ENCODE data around the gene NTNG1.

Gene NTNG1

DNA sequence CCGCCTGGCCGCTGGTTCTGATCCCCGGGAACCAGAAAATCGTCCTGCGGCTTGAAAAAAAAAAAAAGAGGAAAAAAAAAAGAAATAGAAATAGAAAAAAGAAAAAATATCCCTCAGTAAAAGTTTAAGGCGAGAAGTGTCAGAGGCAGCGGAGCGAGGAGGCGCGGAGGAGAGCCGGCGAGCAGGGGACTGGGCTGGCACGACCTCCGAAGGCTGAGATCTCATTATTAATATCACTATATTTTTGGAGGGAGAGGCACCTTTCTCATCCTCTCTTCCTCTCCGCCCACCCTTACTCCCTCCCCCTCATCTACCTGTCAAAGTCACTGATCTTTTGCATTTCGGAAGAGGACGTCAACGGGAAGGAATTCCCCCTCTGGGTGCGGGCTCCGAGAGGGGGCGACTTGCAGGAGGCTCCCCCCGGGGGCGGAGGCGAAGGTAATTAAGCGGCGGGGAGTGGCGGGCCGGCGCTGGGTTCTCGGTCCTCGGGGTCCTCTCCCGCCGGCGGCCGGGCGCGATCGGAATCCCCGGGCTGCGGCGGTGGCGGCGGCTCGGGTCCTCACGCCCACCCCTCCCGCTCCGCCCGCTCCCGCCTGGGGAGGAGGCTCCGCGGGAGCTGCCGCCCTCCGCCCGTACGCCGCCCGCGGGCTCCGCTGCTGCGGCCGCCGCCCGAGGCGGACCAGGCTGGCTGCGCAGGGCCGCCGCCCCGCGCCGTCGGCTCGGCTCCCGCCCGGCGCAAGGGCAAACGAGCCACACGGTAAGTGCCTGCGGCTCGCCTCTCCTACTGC lies at the start of gene NTNG1:
NTNG1 (plus strand) TSS at position 337 of the 788 bp plus-strand sequence.
- DNase-seq (ENCODE audit: low spot score), result peak; percentile 58
- no peak for FAIRE-seq

DNA sequence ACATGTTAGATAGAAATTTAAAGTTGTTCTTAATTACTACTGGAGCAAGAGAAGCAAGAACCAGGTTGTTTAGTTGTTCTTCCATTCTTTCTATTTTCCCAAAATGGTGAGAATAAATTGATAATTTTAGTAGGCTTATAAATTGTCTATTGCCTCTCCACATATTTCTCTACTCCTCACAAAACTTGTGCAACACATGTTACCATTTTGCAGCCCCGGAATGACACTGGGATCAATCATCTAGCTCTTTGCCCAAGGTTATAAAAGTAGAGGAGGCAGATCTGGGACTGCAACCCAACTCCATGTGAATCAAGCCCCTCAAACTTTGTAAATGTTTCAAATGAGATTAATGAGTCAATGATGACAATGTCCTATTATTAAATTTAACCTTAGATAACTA lies 49.4 kb upstream of the NTNG1 start:
- DNase-seq (ENCODE audit: low spot score) (no peak), FAIRE-seq (no peak)

DNA sequence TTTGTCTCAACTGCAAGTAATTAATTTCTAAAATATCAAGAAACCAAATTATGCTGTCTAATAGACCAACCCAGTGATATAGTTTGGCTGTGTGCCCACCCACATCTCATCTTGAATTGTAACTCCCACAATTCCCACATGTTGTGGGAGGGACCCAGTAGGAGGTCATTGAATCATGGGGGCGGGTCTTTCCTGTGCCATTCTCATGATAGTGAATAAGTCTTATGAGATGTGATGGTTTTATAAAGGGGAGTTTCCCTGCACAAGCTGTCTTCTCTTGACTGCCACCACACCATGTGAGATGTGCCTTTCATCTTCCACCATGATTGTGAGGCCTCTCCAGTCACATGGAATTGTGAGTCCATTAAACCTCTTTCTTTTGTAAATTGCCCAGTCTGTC lies 47.4 kb upstream of the NTNG1 start:
- FAIRE-seq (peak; percentile 49), DNase-seq (ENCODE audit: low spot score) (peak; percentile 34)

DNA sequence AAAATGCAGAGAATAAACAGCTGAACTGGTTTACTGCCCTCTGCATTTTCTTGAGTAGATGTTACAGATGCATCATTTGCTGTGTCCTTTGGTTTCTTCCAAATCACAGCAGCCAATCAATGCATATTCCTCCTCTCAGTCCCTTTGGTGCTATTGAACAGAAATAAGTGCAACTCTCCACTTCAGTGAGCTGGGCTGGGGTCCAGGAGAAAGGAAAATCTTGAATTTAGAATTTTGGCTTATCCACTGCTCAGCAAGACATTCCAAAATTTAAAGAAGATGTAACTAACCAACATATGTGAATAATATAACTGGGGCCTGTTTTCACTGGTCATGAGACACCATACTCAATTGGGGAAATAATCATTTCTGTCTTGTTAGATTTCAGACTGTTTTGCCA lies 45.2 kb upstream of the NTNG1 start:
- FAIRE-seq (no peak), DNase-seq (ENCODE audit: low spot score) (no peak)

DNA sequence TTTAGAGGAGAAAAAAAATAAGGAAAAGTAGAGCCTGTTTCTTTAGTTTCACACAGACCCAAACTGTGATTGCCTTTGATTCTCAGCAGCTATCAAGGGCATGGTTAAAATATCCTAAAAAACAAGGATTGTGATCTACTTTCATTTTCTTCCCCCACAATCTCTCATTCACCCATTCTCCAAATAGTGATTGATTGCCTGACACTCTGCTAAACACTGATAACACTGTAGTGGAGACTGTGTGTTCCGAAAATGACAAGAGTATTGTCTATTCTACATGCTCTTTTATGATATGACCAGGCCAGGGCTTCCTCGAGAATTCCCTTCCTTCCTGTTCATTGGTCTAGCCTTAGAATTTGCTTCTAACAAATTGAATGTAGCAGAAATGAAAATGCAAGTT lies 44.1 kb upstream of the NTNG1 start:
- FAIRE-seq (no peak), DNase-seq (ENCODE audit: low spot score) (no peak)

DNA sequence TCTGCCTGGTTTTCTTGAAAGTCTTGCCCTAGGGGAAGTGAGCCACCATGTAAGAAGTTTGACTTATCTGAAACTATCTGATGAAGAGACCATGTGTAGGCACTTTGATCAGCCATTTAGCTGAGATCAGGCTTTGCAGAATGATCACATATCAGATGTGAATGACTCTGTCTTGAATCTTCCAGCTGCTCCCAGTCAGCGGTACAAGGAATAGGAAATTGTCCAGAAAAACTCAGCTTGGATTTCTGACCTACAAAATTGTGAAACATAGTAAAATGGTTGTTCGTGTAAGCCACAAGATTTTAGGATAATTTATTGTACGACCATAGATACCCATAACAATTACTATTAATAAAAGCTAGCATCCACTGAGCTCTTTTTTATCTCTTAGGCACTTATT lies 41.9 kb upstream of the NTNG1 start:
- FAIRE-seq, result no peak
- DNase-seq (ENCODE audit: low spot score), result no peak

DNA sequence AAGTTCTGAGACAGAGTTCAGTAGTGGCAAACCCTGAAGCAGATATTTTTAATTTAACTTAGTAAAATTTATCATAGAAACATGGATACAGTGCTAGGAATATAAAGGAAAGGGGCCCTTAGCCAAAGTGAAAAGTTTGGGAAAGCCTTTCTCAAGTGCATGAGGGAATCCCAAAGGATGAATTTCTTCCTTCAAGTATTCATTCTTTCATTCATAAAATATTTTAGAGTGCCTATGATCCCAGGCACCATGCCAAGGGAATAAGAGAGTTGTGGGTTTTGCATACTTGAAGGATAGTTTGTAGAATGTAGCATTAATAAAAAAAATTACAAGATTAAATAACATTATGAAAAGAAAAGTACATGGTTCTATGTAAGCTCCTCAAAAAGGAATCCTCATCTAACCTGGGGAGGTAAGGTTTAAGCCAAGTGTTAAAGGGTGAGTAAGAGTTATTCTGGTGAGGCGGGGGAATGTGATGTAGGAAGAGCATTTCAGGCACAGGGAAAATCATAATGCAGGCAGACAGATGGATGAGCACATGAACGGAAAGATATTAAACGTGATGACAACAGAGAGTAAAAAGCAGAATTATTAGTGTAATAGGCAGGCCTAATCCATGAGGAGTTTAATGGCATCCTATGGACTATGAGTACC lies 40.4 kb upstream of the NTNG1 start:
- no peak for FAIRE-seq
- no peak for DNase-seq (ENCODE audit: low spot score)

DNA sequence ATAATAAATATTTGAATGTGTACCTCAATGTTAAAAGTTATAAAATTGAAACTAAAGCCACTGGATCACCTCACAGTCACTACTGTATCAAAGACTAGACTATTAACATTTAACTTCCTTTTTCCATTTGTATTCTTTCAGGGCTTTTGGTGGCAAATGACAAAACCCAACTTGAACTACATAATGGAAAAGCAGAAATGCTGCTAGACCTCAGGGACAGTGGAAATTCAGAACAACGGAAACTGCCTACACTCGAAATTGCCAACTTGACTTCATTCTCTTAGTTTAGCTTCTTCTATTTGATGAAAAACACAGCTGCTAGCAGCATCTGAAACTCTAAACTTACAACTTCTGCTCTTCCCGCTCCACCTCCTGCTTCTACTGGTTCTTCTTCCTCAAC lies 34.9 kb upstream of the NTNG1 start:
- FAIRE-seq (no peak), DNase-seq (ENCODE audit: low spot score) (no peak)

DNA sequence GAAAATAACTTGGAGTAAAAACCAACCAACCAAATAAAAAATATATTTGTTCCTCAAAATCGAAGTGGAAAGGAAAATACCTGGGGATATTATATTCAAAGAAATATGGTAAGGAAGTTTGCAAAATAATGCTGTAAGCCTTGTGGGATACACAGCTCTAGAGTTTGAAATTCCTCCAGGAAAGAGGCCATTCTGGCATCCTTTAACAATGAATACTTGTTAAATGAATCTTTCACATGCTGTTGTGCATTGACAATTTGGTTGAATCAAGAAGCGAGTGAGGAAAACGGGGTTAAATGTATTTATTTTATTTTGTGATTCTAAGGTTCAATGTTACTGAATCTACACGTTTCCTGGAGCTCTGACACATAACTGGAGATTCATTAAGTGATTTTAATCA lies 30.5 kb upstream of the NTNG1 start:
- DNase-seq (ENCODE audit: low spot score), result no peak
- FAIRE-seq, result no peak

DNA sequence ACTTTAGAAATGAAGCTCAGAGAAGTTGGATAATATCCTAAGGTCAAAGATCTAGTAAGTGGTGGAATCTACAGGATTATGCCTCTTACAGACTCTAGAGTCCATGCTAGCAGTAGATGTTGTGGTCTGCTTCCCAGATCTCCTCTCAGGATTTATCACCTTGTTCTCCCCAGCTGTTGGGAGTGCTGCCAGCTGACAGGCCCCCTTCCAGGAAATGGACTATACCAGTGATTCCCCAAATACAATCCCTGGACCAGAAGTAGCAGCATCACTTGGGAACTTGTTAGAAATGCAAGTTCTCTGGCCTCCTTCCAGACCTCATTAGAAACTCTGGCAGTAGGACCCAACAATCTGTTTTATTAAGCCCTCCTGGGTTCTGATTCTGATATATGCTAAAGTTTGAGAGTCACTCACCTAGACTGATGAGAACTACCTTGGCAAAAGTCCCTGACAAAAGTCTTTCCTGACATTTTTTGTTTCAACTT lies 24.5 kb upstream of the NTNG1 start:
- FAIRE-seq (no peak), DNase-seq (ENCODE audit: low spot score) (no peak)

DNA sequence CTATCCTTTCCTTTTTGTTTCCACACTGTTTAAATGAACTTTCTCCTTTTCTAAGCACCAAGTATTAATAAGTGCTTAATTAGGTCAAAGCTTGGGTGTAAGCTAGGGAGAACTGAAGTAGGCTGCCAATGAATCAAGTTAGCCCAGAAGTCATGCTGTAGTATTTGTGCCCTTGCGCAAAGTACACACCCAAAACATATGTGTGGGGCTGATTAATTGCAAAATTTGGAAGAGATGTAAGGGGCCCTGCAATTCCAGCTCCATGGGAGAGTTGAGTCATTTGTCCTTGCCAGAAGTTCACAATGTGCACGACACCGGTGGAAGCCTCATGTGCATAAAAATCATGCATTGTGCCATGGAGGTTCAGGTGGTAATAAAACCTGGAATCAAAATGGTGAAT lies 18.6 kb upstream of the NTNG1 start:
- no peak for FAIRE-seq
- DNase-seq (ENCODE audit: low spot score), result no peak

DNA sequence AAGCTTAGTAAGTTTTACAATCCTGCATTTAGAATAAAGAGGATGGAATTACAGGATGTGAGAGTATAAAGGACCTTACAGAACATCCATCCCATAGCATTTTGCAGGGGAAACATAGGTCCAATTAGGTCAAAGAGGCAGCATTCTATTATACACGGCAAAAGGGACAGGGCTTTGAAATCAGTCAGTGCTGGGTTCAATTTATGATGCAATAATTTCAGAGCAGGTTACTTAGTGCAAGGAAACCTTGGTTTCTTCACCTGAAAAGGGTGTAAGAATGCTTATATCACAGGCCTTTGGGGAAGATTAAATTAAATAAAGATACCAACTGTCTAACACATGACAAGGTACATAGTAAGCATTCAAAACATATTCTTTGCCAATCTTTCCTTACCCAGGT lies 17.1 kb upstream of the NTNG1 start:
- FAIRE-seq, result no peak

DNA sequence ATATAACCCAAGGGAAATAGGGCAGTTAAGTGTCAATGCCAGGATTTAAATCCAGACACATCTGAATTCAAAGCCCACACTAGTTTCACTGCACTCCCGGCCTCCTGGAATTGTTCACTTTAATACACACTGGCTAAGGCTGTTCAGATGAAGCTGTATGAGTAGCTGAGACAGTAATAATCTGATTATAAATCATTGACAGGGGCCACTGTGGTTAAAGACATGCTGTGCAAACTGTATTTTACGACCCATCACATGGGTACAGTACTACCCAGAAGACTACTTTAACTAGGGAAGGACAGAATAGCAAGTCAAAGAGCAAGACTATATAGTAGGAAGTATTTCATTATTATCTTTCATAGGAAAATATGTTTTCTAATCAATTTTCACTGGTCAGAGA lies 16.1 kb upstream of the NTNG1 start:
- no peak for DNase-seq (ENCODE audit: low spot score)

More for the DNA sequence above, 17.1 kb upstream of the NTNG1 start:
- DNase-seq (ENCODE audit: low spot score), result no peak

DNA sequence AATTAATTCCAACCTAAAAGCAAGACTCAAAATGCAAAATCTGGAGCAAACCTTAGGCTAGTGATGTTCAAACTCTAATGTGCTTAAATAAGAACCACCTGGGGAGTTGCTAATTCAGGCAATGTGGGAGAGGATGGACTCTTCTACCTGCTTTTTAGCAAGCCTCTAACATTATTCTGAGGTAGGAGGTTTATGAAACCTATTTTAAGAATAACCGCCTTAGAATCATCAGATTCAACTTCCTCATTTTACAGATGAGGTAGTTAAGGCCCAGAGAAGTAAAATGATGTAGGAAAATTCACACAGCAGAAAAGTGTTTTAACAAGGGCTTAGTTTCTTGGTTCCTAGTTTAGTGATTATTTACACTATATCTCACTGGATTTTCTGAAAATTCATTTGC lies 8.6 kb upstream of the NTNG1 start:
- FAIRE-seq (no peak), DNase-seq (ENCODE audit: low spot score) (no peak)

More for the DNA sequence above, 16.1 kb upstream of the NTNG1 start:
- peak; percentile 87 for FAIRE-seq

DNA sequence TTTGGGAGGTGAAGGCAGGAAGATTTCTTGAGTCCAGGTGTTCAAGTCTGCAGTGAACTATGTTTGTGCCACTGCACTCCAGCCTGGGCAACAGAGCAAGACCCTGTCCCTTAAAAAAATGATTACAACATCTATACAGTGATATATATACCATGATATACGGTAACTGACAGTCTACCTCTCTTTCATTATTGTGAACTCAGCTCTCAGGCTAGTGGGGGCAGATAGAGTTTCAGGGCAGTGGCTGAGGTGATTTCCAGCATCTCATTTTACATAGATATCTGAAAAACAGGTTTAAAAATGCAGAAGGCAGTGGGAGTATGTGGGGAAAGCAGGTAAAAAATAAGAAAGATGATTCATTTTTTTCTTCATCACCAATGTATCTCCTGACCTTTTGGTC lies 8.1 kb upstream of the NTNG1 start:
- DNase-seq (ENCODE audit: low spot score), result no peak
- no peak for FAIRE-seq

DNA sequence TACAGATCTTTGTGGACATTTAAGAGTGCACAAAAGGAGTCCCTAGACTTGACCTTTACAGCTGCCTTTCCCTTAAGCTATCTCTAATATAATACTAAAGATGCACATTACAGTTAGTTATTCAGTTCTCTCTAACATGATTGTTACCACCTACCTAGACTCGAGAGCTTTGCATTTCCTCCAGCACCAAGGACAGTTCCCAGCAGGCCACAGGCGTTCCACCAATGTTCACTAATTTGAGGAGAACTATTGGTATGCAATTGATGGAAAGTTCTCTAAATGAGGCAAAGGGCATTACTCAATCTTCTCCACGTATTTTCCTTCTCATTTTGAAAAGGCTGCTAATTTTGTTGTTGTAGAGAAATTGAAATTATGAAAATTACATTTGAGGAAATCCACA lies 5.4 kb upstream of the NTNG1 start:
- DNase-seq (ENCODE audit: low spot score), result peak; percentile 9
- FAIRE-seq, result no peak

DNA sequence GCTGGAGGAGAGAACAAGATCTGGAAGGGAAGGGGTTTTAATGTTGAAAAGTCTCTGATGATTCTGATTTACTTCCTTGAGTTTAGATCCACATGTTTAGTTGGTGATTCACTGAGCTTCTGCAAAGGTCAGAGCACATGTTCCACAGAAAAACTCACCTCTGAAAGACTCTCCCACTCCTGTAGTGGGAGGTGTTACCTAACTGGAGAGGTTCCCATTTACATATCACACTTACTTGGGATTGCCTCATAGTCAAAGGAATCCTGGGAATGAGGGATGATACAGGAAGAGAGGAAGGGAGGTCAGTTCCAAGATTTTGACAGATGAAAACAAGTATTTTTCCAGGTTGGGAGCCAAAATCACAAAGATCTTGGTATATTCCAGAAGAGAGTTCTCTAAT lies 2.7 kb upstream of the NTNG1 start:
- FAIRE-seq (peak; percentile 92), DNase-seq (ENCODE audit: low spot score) (peak; percentile 92)

DNA sequence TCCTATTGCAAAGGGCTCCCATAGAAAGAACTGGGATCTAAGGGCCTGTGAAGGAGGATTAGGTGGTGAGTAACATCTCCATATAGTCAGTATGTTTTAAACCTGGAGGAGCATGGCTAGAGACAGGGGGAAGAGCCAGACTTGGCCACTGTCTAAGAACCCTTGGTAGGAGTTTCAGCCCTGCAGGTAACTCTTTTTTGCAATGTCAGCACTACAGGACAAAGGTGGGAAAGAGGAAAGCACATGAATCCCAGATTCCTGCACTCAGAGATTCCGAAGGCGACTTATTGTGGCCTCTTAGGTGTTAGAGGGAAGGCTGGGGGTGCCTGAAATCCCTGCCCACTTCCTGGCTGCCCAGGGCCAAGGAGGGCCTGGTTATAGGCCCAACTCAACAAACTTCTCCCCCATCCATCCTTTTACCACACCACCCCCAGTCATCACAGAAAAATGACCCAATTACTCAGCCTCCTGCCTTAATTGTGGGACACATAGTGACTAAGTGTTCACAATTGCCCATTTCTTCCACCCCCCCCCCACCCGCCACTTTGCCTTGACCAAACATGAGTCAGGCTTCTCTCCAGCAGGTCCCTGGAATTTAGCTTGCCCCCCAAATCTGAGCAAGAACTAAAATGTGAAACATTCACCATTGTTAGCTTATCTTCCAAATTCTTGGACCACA lies 1.9 kb upstream of the NTNG1 start:
- DNase-seq (ENCODE audit: low spot score), result peak; percentile 90

DNA sequence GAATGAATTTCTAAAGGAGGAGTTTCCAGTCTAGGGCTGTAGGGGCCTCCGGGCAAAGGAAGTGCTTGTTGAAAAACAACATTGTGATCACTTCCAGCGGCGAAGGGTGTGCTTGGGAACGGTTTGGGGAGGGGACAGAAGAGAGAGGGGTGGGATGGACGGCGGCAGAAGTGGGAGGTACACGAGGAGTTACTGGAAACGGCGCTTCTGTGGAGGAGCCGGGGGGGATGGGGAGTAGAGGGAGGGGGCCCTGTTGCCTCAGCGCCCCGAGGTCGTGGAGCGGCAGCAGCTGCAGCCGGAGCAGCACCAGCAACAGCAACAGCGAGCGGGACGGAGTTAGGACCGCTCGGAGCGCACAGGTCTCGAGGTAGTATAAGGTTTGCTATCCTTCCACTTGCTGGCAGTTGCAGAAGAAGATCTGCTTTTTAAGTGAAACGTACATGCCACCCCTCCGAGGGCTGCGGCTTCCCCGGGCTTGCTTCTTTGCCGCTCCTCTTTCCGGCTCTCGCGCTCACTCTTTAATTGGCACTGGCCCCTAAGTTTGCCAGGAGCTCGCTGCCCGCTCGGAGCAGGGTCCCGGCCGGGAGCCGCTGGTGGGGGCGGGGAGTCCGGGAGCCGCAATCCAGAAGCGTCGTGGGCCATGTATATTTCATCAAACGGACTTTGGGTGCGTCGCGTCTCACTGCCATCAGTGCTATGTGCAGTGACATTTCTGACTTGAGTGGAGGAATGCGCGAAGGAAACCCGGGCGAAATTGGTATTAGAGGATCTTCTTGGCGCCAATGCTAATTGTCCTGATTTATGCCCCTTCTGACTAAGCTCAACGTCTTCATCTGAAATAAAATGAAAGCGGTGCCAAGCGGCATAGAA lies 771 bp upstream of the NTNG1 start:
- DNase-seq (ENCODE audit: low spot score) (peak; percentile 75), FAIRE-seq (peak; percentile 25)

More for the DNA sequence above, 1.9 kb upstream of the NTNG1 start:
- peak; percentile 87 for FAIRE-seq

DNA sequence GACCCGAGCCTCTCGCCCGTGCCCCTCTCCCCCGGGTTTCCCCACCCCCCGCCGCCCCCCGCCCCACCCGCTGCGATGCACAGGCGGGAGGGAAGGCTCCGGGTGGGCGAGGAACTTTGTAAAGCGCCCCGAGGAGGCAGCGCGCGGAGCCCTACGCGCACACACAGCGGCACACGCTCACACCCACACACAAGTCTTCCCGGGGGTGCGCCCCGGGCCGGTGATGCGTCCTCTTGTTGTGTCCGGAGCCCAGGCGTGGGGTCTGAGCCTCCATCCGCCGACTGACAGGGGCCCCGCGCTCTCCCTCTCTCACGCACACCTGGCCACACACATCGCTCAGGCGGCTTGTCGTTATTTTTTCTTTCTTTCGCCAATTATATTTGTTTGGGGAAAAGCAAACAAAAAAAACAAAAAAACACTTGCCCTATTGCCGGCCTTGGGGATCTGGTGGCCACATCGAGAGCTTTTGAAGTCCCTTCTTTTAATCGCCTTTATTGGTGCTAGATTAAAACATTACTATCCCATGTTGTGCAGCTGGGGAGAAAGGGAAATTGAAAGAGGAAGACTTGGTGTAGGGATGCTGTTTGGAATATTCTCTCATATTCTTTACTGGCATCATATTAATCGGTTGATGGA lies 770 bp downstream of the NTNG1 start:
- FAIRE-seq (no peak), DNase-seq (ENCODE audit: low spot score) (peak; percentile 24)

DNA sequence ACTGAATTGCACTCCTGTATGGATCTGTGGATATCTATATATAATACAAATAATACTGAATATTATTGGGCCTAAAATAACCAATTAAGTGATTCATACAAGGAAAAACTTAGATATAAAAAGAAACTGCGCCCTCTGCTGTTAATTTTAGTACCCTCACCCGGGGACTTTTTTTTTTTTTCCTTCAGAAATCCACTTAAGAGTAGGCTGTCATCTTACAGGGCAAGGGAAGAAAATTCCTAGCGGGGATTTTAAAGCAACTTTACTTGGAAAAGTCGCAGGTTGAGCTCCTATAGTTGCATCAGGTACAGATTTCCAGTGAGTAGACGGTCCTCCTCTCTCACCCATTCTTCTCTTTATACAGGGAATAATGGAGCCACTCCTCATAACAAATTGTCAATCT lies 1.3 kb downstream of the NTNG1 start:
- DNase-seq (ENCODE audit: low spot score) (peak; percentile 36), FAIRE-seq (peak; percentile 90)
